ENCODE data around the gene WDR33.
A peak's percentile ranks its signal among the peaks of the same experiment; 100 is the strongest.

The WDR33 gene

GRCh38 chr2:127706215-127706990 is 104.6 kb downstream of the WDR33 start:
- in situ Hi-C loops (cut with HindIII; ENCODE audit: low pct_ligation_motif_present, low sequenced_read_pairs), result no loop called here
- no peaks in the 10 kb centered on the region for H3K27me3 ChIP-seq (replicated peaks)
- H3K36me3 ChIP-seq (replicated peaks), result peaks cover 28% of the 10 kb centered on the region
- H3K27ac ChIP-seq, result no peak overlapping the region
- H3K4me3 ChIP-seq (ENCODE audit: low read depth, low read length), result no peak overlapping the region
- TF ChIP-seq, protein P1, sequence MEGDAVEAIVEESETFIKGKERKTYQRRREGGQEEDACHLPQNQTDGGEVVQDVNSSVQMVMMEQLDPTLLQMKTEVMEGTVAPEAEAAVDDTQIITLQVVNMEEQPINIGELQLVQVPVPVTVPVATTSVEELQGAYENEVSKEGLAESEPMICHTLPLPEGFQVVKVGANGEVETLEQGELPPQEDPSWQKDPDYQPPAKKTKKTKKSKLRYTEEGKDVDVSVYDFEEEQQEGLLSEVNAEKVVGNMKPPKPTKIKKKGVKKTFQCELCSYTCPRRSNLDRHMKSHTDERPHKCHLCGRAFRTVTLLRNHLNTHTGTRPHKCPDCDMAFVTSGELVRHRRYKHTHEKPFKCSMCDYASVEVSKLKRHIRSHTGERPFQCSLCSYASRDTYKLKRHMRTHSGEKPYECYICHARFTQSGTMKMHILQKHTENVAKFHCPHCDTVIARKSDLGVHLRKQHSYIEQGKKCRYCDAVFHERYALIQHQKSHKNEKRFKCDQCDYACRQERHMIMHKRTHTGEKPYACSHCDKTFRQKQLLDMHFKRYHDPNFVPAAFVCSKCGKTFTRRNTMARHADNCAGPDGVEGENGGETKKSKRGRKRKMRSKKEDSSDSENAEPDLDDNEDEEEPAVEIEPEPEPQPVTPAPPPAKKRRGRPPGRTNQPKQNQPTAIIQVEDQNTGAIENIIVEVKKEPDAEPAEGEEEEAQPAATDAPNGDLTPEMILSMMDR (IDR thresholded peaks at IDR 0.05; ENCODE audit: low read depth, low read length, missing control alignments), result no peak
- no peak for DNase-seq

DNA sequence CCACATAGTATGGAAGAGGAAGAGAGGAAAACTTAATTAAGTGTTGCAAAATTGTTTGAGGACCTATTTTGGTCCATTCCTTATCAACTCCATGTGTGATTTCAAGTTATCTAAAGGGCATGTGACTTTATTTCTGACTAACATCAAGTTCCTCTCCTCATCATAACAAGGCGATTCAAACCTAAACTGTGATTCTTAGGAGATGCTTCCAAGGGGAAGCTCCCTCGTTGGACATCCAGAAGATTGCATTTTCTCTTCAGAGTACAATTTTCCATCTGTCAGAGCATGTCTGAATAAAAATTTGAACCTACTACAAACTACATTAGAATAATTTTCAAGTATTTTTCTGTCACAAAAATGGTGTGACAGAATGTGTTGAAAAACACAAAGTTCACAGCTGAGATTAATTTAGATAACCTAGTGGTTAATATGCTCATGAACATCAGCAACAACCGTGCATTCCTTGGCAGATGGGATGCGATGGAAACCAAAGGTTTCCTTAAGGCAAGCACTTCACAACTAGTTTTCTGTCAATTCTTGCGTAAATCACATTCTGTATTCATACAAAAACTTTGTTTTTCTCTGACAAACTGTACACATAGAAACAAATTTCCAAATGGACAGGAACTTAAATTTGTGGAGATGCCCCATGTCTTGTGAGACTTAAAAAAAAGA is 105.4 kb downstream of the WDR33 start:
- Histone ChIP-seq H3K27me3 (replicated peaks) (no peaks in the 10 kb centered on the region), H3K27ac (no peak overlapping the region), H3K36me3 (replicated peaks) (peaks cover 28% of the 10 kb centered on the region), H3K4me3 (ENCODE audit: low read depth, low read length) (no peak overlapping the region)
- DNase-seq, result no peak
- TF ChIP-seq, protein P1 (IDR thresholded peaks at IDR 0.05; ENCODE audit: low read depth, low read length, missing control alignments), result no peak
- in situ Hi-C loops (cut with HindIII; ENCODE audit: low pct_ligation_motif_present, low sequenced_read_pairs), result no loop called here

GRCh38 chr2:127704641-127705390 is 106.2 kb downstream of the WDR33 start:
- no peak overlapping the region for H3K4me3 ChIP-seq (ENCODE audit: low read depth, low read length)
- H3K36me3 ChIP-seq (replicated peaks), result peaks cover 23% of the 10 kb centered on the region
- H3K27ac ChIP-seq, result no peak overlapping the region
- H3K27me3 ChIP-seq (replicated peaks), result no peaks in the 10 kb centered on the region
- TF ChIP-seq, protein P1 (IDR thresholded peaks at IDR 0.05; ENCODE audit: low read depth, low read length, missing control alignments), result no peak
- DNase-seq, result no peak
- in situ Hi-C loops (cut with HindIII; ENCODE audit: low pct_ligation_motif_present, low sequenced_read_pairs), result no loop called here

GRCh38 chr2:127703282-127703681 is 107.7 kb downstream of the WDR33 start:
- Histone ChIP-seq H3K27me3 (replicated peaks) (no peaks in the 10 kb centered on the region), H3K27ac (no peak overlapping the region), H3K36me3 (replicated peaks) (peaks cover 14% of the 10 kb centered on the region), H3K4me3 (ENCODE audit: low read depth, low read length) (no peak overlapping the region)
- DNase-seq, result no peak
- TF ChIP-seq, protein P1 (IDR thresholded peaks at IDR 0.05; ENCODE audit: low read depth, low read length, missing control alignments), result no peak
- in situ Hi-C loops (cut with HindIII; ENCODE audit: low pct_ligation_motif_present, low sequenced_read_pairs), result no loop called here

- peaks cover 6% of the 10 kb centered on the region for H3K36me3 ChIP-seq (replicated peaks)
- peak overlapping the region; percentile 78 for H3K27ac ChIP-seq
- H3K27me3 ChIP-seq (replicated peaks), result no peaks in the 10 kb centered on the region
- no peak for DNase-seq
- TF ChIP-seq, protein P1 (IDR thresholded peaks at IDR 0.05; ENCODE audit: low read depth, low read length, missing control alignments), result no peak
- H3K4me3 ChIP-seq (ENCODE audit: low read depth, low read length), result peak overlapping the region; percentile 75
- in situ Hi-C loops (cut with HindIII; ENCODE audit: low pct_ligation_motif_present, low sequenced_read_pairs), result no loop called here
These were observed 108.5 kb downstream of the WDR33 start for GRCh38 chr2:127702395-127703009.

All from brain microvascular endothelial cell (primary cell).